Measurements from ENCODE around the gene CFAP410. TPM values are rescaled to one million over a fixed set of nuclear protein-coding genes. Genes with fewer than 3 reads are reported as not detected.

The CFAP410 gene
- total RNA-seq, 6 donors from 2014 or later = 34.4 to 85.9 (median 48.4) TPM

GRCh38 chr21:44378646-44379514, 39.7 kb upstream of the CFAP410 start:
- Histone ChIP-seq H3K4me1 (peaks cover 0 to 8% (median 5%) of the 10 kb centered on the region in 4 donors), H3K27ac (no peak overlapping the region), H3K36me3 (peaks cover 0 to 10% (median 0%) of the 10 kb centered on the region in 4 donors), H3K4me3 (no peak overlapping the region), H3K27me3 (no peaks in the 10 kb centered on the region), H3K9me3 (peaks cover 0 to under 1% (median 0%) of the 10 kb centered on the region in 4 donors)
- TF ChIP-seq EP300 (IDR thresholded peaks at IDR 0.05) = no peak
- no peak for TF ChIP-seq CTCF (IDR thresholded peaks at IDR 0.05)
- TF ChIP-seq POLR2AphosphoS5 (IDR thresholded peaks at IDR 0.05) = no peak
- TF ChIP-seq POLR2A (IDR thresholded peaks at IDR 0.05) = no peak
- ATAC-seq (ENCODE audit: low FRiP score in 2 of 2) (no peak), DNase-seq (peak in 1 of 2 donors; percentile 64)
- 91 to 94% methylated on average over 22 to 34 of the region's 34 CpGs for WGBS, 2 donors

- DNase-seq (no peak), ATAC-seq (ENCODE audit: low FRiP score in 2 of 2) (no peak)
- H3K9me3 ChIP-seq = no peaks in the 10 kb centered on the region
- H3K4me1 ChIP-seq = peaks cover 0 to 8% (median 5%) of the 10 kb centered on the region in 4 donors
- H3K27me3 ChIP-seq = no peaks in the 10 kb centered on the region
- no peak overlapping the region for H3K4me3 ChIP-seq
- H3K36me3 ChIP-seq = peaks cover 0 to 9% (median 0%) of the 10 kb centered on the region in 4 donors
- TF ChIP-seq POLR2A (IDR thresholded peaks at IDR 0.05) = no peak
- no peak for TF ChIP-seq CTCF (IDR thresholded peaks at IDR 0.05)
- no peak for TF ChIP-seq POLR2AphosphoS5 (IDR thresholded peaks at IDR 0.05)
- TF ChIP-seq EP300 (IDR thresholded peaks at IDR 0.05) = no peak
- WGBS, 2 donors = 39 to 75% methylated on average over 5 to 21 of the region's 22 CpGs
- H3K27ac ChIP-seq = no peak overlapping the region
Measured at GRCh38 chr21:44377922-44378645, 38.9 kb upstream of the CFAP410 start.

- no peak overlapping the region for H3K4me3 ChIP-seq
- H3K27ac ChIP-seq = no peak overlapping the region
- DNase-seq (no peak), ATAC-seq (ENCODE audit: low FRiP score in 2 of 2) (peak; percentile 4 to 19)
- no peaks in the 10 kb centered on the region for H3K27me3 ChIP-seq
- H3K36me3 ChIP-seq = peaks cover 0 to 2% (median 0%) of the 10 kb centered on the region in 4 donors
- WGBS, 2 donors = 70 to 71% methylated on average over 12 to 23 of the region's 24 CpGs
- no peaks in the 10 kb centered on the region for H3K9me3 ChIP-seq
- peaks cover 0 to 8% (median 5%) of the 10 kb centered on the region in 4 donors for H3K4me1 ChIP-seq
- TF ChIP-seq CTCF (IDR thresholded peaks at IDR 0.05) = peak in 2 of 6 experiments; percentile 10 to 26
- no peak for TF ChIP-seq POLR2AphosphoS5 (IDR thresholded peaks at IDR 0.05)
Measured at GRCh38 chr21:44377201-44377921, 38.2 kb upstream of the CFAP410 start.

GRCh38 chr21:44376606-44377005, 37.4 kb upstream of the CFAP410 start:
- no peak overlapping the region for H3K27ac ChIP-seq
- H3K9me3 ChIP-seq = no peaks in the 10 kb centered on the region
- WGBS, 2 donors = 79 to 88% methylated on average over 7 to 9 of the region's 9 CpGs
- no peaks in the 10 kb centered on the region for H3K27me3 ChIP-seq
- DNase-seq (no peak), ATAC-seq (ENCODE audit: low FRiP score in 2 of 2) (no peak)
- no peaks in the 10 kb centered on the region for H3K36me3 ChIP-seq
- no peak overlapping the region for H3K4me3 ChIP-seq
- H3K4me1 ChIP-seq = peaks cover 0 to 8% (median 5%) of the 10 kb centered on the region in 4 donors
- no peak for TF ChIP-seq EP300 (IDR thresholded peaks at IDR 0.05)
- TF ChIP-seq POLR2A (IDR thresholded peaks at IDR 0.05) = no peak
- TF ChIP-seq CTCF (IDR thresholded peaks at IDR 0.05) = no peak
- no peak for TF ChIP-seq POLR2AphosphoS5 (IDR thresholded peaks at IDR 0.05)

Measured in upper lobe of left lung (tissue), 6 donors.